GM12892 (cell line): ENCODE measurements around the gene ARF6.

ENCODE experiments used
- POLR2A ChIP-seq: IDR thresholded peaks from 2 replicates; pipeline ENCODE4 v1.6.1; 2011; ENCODE audit warnings: low read depth, low read length, control low read depth
- POLR2AphosphoS5 ChIP-seq: IDR thresholded peaks from 2 replicates; pipeline ENCODE4 v1.6.1; 2011; ENCODE audit warnings: low read depth, low read length, control low read depth
- TAF1 ChIP-seq: IDR thresholded peaks from 2 replicates; pipeline ENCODE4 v1.6.1; 2011; ENCODE audit warnings: low read depth, mild to moderate bottlenecking, control low read depth, low read length, borderline replicate concordance

DNA sequence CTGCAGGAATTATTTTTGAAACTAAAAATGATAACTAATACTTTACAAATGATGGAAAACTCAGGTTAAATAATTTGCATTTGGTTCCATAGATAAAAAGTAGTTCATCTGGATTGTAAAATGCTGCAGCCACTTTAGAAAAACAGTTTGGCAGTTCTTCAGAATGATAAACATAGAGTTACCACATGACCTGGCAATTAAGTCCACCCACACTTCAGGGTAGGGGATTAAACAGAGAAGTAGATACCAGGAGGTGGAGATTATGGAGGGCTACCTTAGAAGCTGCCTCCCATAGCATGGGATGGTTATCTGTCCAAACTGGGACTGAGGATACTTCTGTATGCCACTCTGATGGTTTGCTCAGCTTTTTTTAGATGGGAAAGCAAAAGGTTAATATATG is 22.2 kb downstream of the ARF6 start:
- TF ChIP-seq POLR2A: no peak
- TF ChIP-seq POLR2AphosphoS5: no peak
- no peak for TF ChIP-seq TAF1
